GM10266 (cell line): ENCODE results near the gene CADPS2.

Experiments used
- DNase-seq: peaks from one replicate; pipeline ENCODE4 v3.0.0; 2012; ENCODE audit errors: extremely low spot score
- CTCF ChIP-seq: IDR thresholded peaks from 2 replicates; pipeline ENCODE4 v1.5.1; 2012; ENCODE audit warnings: mild to moderate bottlenecking, low read depth; ENCODE audit not compliant: control insufficient read depth, insufficient read depth; ENCODE audit errors: missing control alignments

The CADPS2 gene

GRCh38 chr7:122699017-122699416, 187.2 kb downstream of the CADPS2 start, which contains the start of gene RNF133:
RNF133 (minus strand) TSS chr7:122699117; CDS start chr7:122698918, 199 bp downstream.
- no peak for TF ChIP-seq CTCF
- no peak for DNase-seq

- no peak for TF ChIP-seq CTCF
- no peak for DNase-seq
These were observed 190.4 kb downstream of the CADPS2 start for GRCh38 chr7:122695816-122696215.

GRCh38 chr7:122694697-122695096, 191.6 kb downstream of the CADPS2 start:
- TF ChIP-seq CTCF, result no peak
- no peak for DNase-seq

GRCh38 chr7:122692769-122693309, 193.4 kb downstream of the CADPS2 start:
- DNase-seq, result no peak
- no peak for TF ChIP-seq CTCF

GRCh38 chr7:122691569-122692235, 194.6 kb downstream of the CADPS2 start:
- no peak for TF ChIP-seq CTCF
- no peak for DNase-seq

- TF ChIP-seq CTCF, result no peak
- no peak for DNase-seq
These were observed 196.7 kb downstream of the CADPS2 start for GRCh38 chr7:122689346-122690109.
